HG03064 (cell line): ENCODE measurements around the gene SETDB2.

Experiments used
- ATAC-seq: cut with Tn5 transposase; IDR thresholded peaks from one replicate; pipeline ENCODE4 v1.9.1; 2021; ENCODE audit warnings: low read depth; ENCODE audit not compliant: unreplicated experiment

The SETDB2 gene, protein sequence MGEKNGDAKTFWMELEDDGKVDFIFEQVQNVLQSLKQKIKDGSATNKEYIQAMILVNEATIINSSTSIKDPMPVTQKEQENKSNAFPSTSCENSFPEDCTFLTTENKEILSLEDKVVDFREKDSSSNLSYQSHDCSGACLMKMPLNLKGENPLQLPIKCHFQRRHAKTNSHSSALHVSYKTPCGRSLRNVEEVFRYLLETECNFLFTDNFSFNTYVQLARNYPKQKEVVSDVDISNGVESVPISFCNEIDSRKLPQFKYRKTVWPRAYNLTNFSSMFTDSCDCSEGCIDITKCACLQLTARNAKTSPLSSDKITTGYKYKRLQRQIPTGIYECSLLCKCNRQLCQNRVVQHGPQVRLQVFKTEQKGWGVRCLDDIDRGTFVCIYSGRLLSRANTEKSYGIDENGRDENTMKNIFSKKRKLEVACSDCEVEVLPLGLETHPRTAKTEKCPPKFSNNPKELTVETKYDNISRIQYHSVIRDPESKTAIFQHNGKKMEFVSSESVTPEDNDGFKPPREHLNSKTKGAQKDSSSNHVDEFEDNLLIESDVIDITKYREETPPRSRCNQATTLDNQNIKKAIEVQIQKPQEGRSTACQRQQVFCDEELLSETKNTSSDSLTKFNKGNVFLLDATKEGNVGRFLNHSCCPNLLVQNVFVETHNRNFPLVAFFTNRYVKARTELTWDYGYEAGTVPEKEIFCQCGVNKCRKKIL

GRCh38 chr13:49443704-49444523 is at the start of gene SETDB2, which contains the start of gene CAB39L:
TSS of gene SETDB2 (plus strand) at chr13:49444274. CDS start at chr13:49451894, 7,620 bp downstream.
TSS of gene CAB39L (minus strand) at chr13:49444064. CDS start at chr13:49382910, 61,154 bp downstream.
- peak; percentile 94 for ATAC-seq

- no peak for ATAC-seq
Measured at GRCh38 chr13:49395451-49395865, 48.6 kb upstream of the SETDB2 start.

DNA sequence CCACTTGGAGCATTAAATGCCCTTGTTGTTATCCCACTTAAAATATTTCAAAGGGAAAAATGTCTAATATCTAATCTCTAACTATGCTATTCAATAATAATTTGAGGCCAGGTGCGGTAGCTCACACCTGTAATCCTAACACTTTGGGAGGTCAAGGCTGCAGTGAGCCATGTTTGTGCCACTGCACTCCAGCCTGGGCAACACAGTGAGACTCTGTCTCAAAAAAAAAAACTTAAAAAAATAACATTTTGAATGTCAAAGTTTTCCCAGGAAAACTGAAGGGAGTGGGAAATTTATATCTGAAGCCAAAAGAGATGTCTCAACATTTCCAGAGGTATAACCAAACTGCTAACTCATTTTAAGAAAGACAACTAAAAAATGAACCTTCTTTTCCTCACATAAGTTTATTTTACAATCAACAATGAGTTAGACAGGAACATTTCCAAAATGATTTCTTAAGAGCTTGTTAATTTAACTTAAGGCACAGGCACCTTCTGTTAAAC is 48.1 kb upstream of the SETDB2 start:
- no peak for ATAC-seq

DNA sequence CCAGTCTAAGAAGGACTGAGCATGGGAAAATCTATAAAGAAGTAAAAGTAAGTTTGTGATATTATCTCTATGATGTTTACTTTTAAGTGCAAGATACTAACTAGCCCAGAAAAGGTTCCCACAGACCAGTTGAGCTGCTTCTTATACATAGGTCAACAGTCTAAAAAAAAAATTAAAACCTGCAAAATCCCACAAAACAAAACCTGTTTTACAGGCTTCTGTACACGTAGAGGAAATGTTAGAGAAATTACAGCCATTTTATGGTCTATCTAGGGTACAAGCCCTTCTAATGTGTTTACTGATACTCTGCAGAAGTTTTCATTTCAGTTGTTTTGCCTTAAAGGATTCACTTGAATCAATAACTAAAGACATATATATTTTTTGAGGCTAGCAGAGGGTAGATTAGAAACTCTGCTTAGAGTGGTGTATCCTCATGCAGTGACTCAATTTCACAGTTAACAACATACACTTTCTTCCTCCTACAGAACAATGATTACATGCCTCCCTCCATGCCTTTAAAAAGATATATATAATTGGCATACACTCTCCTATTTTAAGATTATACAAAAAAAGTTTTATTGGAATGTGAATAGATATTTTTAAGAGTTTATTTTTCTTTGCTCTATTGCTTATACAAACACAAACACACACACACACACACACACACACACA is 44.1 kb upstream of the SETDB2 start:
- no peak for ATAC-seq

DNA sequence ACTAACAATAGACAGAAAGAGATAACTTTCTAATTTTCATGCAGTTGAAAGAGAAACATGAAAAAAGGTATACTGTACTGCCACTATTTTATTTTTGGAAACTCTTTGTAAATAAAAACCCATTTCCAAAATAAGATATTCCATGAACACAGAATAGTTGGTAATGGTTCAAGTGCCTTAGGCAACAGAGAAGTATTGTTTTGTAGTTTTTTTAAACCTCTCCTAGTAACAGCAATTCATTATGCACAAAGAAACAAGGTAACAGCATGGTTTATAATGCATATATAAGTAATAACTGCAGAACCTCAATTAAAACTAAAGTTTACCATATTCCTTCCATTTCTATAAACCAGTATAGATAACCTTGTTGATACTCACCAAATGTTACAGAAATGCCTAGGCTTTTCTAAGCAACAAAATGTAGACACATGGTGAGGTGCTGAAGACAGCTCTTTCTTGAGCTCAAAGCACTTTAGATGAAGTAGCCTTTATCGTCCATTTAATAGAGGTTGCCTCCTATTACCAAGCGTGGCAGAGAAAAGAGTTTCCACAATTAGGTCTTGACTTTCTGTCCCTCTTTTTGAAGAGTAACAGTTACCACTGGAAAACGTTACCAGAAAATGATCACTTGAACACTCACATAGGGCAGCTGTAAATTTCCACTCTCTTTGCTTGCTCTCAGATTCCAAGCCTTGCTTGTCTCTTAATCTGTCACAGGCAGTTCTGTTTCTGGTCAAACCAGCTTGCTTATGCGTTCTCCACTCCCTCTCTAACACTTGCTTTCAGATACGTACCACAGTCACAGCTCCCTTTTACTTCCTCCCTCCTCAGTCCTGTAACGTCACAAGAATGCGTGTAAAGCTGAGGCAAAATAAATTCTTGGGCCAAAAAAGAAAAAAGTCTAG is 43.1 kb upstream of the SETDB2 start:
- ATAC-seq: no peak

DNA sequence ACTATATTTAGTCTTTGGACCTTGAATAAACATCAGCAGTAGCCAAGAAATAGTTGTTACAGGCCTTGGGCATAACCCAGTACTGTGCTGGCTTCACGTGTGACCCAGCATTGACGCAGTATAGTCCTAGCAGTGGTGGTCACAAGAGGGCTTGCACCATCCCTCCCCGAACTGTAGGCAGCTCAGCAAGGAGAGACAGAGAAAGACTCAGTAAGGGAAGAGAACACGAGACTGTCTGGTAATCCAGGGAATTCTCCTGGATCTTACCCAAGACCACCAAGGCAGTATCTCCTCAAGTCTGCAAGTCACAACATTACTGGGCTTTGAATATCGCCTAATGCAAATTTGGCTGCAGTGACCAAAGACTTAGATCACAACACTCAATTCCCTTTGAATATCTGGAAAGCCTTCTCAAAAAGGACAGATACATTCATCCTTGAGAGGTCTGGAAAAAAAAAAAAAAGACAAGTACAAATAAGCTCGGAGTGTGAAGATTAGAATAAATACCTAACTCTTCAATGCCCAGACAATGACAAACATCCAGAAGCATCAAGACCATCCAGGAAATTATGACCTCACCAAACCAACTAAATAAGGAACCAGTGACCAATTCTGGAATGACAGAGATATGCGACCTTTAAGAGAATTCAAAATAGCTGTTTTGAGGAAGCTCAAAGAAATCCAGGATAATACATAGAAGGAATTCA is 39.9 kb upstream of the SETDB2 start:
- ATAC-seq: no peak

GRCh38 chr13:49404703-49405020 is 39.4 kb upstream of the SETDB2 start:
- ATAC-seq: no peak

DNA sequence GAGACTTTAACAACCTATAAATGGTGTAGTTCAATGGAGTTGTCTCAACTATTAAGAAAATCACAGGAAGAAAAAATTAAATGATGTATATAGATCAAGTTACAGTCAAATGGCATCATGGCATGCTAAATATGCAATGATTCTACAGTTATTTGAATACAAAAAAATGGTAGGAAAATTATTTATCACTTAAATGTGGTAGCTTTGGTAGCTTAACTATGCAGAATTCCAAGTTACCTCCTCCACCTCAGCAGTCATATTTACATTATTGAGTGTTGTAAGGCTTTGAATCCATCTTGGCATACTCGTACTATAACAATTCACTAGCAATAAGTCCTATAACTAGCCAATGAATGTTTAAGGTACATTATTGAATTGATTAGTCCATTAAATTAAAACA is 37.0 kb upstream of the SETDB2 start:
- ATAC-seq: no peak

- no peak for ATAC-seq
Measured at GRCh38 chr13:49407936-49408335, 36.1 kb upstream of the SETDB2 start.

GRCh38 chr13:49409008-49409407 is 35.1 kb upstream of the SETDB2 start:
- ATAC-seq: no peak

DNA sequence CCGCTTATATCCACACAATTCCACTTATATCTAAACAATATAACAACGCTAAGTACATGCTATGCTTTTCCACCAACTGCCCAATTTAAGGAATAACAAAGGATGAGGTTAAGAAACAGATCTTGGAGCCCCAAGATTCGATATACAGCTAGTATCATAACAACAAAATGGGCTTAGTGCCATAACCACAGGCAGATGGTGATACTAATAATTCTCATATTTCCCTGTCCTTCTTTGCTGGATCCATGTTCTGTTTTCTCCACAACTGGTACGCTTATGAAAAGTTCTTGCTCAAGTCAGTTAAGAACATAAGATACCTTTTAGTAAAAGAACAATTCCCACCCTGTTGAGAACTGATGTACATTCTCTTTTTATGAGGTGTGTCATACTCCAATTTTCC is 34.1 kb upstream of the SETDB2 start:
- ATAC-seq: no peak

DNA sequence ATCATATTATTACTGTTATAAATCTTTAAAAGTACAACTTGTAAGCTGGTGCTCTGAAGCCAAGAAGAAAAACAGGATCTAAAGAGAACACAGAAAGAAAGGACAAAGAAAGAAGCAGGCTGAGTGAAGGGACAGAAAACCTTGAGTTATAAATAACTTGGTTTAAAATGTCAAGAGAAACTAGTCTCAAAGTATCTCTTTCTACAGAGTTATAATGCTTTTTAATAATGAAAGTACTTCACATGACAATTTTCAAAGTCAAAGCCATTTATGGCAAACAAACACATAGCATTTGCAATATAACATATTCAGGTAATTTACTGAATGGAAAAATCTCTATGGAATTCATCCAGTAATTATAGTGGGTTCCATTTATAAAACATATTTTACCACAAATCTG is 33.6 kb upstream of the SETDB2 start:
- no peak for ATAC-seq

DNA sequence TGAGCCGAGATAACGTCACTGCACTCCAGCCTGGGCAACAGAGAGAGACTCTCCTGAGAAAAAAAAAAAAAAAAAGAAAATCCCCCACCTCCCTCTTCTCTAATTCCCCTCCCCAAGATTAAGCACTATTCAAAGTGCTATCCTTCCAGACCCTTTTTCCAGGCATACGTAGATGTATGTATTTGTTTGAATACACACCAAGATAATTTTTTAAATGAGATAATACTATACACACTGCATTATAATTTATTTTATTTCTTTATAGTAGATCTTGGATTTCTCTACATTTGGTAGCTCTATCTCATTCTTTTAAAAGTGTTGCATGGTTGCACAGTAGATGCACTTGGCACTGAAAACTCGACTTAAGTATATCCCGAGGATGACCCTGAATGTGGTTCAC is 32.7 kb upstream of the SETDB2 start:
- ATAC-seq: no peak

DNA sequence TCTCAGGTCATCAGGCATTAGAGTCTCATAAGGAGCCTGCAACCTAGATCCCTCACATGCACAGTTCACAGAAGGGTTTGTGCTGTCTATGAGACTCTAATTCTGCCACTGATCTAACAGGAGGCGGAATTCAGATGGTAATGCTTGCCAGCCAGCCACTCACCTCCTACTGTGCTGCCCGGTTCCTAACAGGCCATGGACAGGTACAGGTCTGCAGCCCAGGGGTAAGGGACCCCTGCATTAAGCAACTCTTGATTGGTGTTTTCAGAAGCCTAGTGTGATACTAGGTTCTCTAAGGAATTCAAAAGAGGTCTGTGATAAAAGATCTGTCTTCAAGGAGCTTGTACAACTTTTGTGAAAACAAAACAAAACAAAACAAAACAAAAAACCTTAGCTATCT is 31.3 kb upstream of the SETDB2 start:
- no peak for ATAC-seq

DNA sequence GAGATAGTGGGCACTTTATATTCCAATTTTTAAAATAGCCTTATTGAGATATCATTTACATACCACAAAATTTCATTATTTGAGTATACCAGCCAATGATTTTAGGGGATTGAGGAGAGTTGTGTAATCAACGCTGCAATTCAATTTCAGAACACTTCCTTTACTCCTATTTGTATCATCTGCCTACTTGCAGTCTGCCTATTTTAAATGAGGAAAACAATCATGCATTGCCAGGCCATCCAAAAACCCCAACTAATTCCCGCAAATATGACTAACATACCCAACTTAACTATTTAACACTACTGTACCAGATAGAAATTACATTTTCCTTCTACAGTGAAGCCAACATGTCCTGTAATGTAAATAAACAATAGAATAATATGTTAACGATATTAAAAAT is 26.9 kb upstream of the SETDB2 start:
- ATAC-seq: no peak

DNA sequence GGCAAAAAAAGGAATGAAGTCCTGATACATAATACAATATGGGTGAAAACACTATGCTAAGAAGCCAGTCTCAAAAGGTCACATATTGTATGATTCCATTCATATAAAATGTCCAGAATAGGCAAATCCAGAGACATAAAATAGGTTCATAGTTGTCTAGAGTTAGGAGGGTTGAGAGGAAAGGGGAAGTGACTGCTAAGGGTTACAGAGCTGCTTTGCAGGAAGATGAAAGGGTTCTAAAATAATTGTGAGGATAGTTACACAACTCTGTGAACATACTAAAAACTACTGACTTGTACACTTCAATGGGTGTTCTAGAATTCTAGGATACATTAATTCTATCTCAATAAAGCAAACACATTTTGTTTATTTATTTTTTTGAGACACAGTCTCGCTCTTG is 25.9 kb upstream of the SETDB2 start:
- no peak for ATAC-seq

DNA sequence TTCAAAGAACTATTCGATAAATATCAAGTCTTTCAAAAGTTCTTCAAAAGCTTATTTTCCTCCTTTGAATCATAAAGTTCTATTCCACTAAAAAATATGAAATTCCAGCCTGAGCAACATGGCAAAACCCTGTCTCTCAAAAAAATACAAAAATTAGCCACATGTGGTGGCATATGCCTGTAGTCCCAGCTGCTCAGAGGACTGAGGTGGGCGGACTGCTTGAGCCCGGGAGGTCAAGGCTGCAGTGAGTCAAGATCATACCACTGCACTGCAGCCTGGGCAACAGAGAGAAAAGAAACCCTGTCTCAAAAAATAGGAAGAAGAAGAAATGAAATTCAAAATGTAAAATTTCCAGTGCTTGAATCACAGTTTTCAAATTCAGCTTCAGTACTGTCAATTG is 24.8 kb upstream of the SETDB2 start:
- no peak for ATAC-seq

GRCh38 chr13:49421391-49421790 is 22.7 kb upstream of the SETDB2 start:
- no peak for ATAC-seq

GRCh38 chr13:49424011-49424560 is 20.0 kb upstream of the SETDB2 start:
- ATAC-seq: no peak
